Measurements from ENCODE around the gene NUP153.

GRCh38 chr6:17730078-17730704 lies 23.5 kb upstream of the NUP153 start:
- TF ChIP-seq CTCF (IDR thresholded peaks at IDR 0.05) (no peak), EZH2 (IDR thresholded peaks at IDR 0.05; ENCODE audit: borderline replicate concordance, insufficient read depth, low read depth, low read length, poor library complexity, severe bottlenecking) (no peak)
